HL-60 (cell line): ENCODE results near the gene ADARB1.

ENCODE experiments used
- CTCF ChIP-seq: IDR thresholded peaks from one replicate; pipeline ENCODE4 v1.5.1; 2011; ENCODE audit warnings: low read length, control low read depth, inconsistent platforms; ENCODE audit not compliant: insufficient read depth
- GABPA ChIP-seq: IDR thresholded peaks from 2 replicates; pipeline ENCODE4 v1.6.1; 2012; ENCODE audit warnings: low read depth

DNA sequence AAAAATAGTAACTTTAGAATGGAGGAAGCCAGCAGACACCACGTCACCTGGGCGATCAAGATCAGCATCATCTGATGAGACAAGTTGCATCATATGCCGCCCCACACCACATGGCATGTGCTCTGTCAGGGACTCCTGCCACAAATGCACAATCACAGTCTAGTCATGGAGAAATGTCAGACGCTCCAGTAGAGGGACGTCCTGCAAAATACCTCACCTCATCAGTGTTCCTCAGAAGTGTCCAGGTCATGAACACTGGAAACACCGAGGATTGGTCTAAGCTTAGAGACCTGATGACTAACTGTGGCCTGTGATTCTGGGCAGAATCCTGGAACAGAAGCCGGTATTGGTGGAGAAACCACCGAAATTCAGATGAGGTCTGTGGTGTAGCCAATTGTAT lies 14.3 kb downstream of the ADARB1 start:
- TF ChIP-seq CTCF: no peak
- no peak for TF ChIP-seq GABPA
